HEK293 (cell line): ENCODE results near the gene KANSL1L.

ENCODE experiments used
- CTCF ChIA-PET: fragments of 350-600 bp; formaldehyde crosslinking; extraction: SDS; loops from one replicate; lab custom pipeline; 2021; ENCODE audit warnings: antibody characterized with exemption; lab: Yijun Ruan, JAX
- POLR2A ChIA-PET: fragments of 300-600 bp; formaldehyde crosslinking; extraction: SDS; loops from one replicate; lab custom pipeline; 2020; ENCODE audit warnings: antibody characterized with exemption, inconsistent platforms; lab: Yijun Ruan, JAX
- H3K27ac ChIP-seq: fragments of 200-500 bp; sonication (Bioruptor generic); 2 replicates; pipeline ENCODE4 v1.5.1; 2014; ENCODE audit warnings: low read depth, low read length, control low read depth, inconsistent platforms; ENCODE audit errors: extremely low read depth
- H3K36me3 ChIP-seq, 2 experiments: fragments of 200-500 bp in 1 of 2; sonication (Bioruptor generic) in 1 of 2; 1 replicate in 1 of 2; 2 replicates in 1 of 2; pipeline ENCODE4 v1.5.1; 2014 to 2017; ENCODE audit warnings: inconsistent platforms in 2 of 2, low read length in 2 of 2; ENCODE audit not compliant: control insufficient read depth in 2 of 2, insufficient read depth in 1 of 2
- H3K4me1 ChIP-seq: fragments of 200-500 bp; sonication (Bioruptor generic); 2 replicates; pipeline ENCODE4 v1.5.1; 2014; ENCODE audit warnings: mild to moderate bottlenecking, low read length, inconsistent platforms; ENCODE audit not compliant: control insufficient read depth, insufficient read depth
- H3K4me3 ChIP-seq: 2 replicates; pipeline ENCODE4 v1.5.1; 2011; ENCODE audit warnings: low read depth, mild to moderate bottlenecking, control low read depth, low read length, moderate library complexity
- H3K9me3 ChIP-seq: fragments of 200-500 bp; sonication (Bioruptor generic); 2 replicates; pipeline ENCODE4 v1.5.1; 2014; ENCODE audit warnings: low read depth, low read length, inconsistent platforms; ENCODE audit not compliant: control insufficient read depth, insufficient read depth
- BCL11B ChIP-seq: fragments of 450-650 bp; formaldehyde crosslinking; IDR thresholded peaks from 2 replicates; pipeline ENCODE4 v1.5.1; 2016; ENCODE audit warnings: low read depth, missing biosample characterization, missing genetic modification characterization
- FEZF1 ChIP-seq: fragments of 450-650 bp; formaldehyde crosslinking; IDR thresholded peaks from 2 replicates; pipeline ENCODE4 v1.5.1; 2016; ENCODE audit warnings: missing biosample characterization, missing genetic modification characterization
- IKZF3 ChIP-seq: fragments of 450-650 bp; IDR thresholded peaks from 2 replicates; pipeline ENCODE4 v1.5.0; 2018; ENCODE audit warnings: missing biosample characterization, mild to moderate bottlenecking, missing genetic modification characterization, moderate library complexity
- MEIS1 ChIP-seq: sonication (generic); formaldehyde crosslinking; IDR thresholded peaks from 2 replicates; pipeline ENCODE4 v1.8.1; 2022; ENCODE audit warnings: missing genetic modification reagents, mild to moderate bottlenecking, borderline replicate concordance
- SP3 ChIP-seq: fragments of 450-650 bp; formaldehyde crosslinking; IDR thresholded peaks from 2 replicates; pipeline ENCODE4 v1.5.1; 2016; ENCODE audit warnings: missing biosample characterization, missing genetic modification characterization
- TCF7L2 ChIP-seq: IDR thresholded peaks from 2 replicates; pipeline ENCODE4 v1.6.1; 2011; ENCODE audit warnings: low read depth, mild to moderate bottlenecking, inconsistent platforms, low read length, moderate library complexity, borderline replicate concordance
- ZBTB17 ChIP-seq: fragments of 450-650 bp; formaldehyde crosslinking; IDR thresholded peaks from 2 replicates; pipeline ENCODE4 v1.5.1; 2016; ENCODE audit warnings: missing biosample characterization, missing genetic modification characterization
- ZBTB20 ChIP-seq: fragments of 450-650 bp; formaldehyde crosslinking; IDR thresholded peaks from 2 replicates; pipeline ENCODE4 v1.5.1; 2016; ENCODE audit warnings: missing biosample characterization, missing genetic modification characterization
- ZNF280D ChIP-seq: fragments of 450-650 bp; formaldehyde crosslinking; IDR thresholded peaks from 2 replicates; pipeline ENCODE4 v1.5.1; 2016; ENCODE audit warnings: missing biosample characterization, missing genetic modification characterization
- ZNF335 ChIP-seq: fragments of 450-650 bp; formaldehyde crosslinking; conservative IDR thresholded peaks from 2 replicates; pipeline ENCODE4 v1.5.1; 2016; ENCODE audit warnings: missing biosample characterization, missing genetic modification characterization
- ZNF341 ChIP-seq: fragments of 450-650 bp; formaldehyde crosslinking; IDR thresholded peaks from 2 replicates; pipeline ENCODE4; 2016; ENCODE audit warnings: low read depth, missing biosample characterization, missing genetic modification characterization
- ZNF366 ChIP-seq: fragments of 450-650 bp; formaldehyde crosslinking; conservative IDR thresholded peaks from 2 replicates; pipeline ENCODE4 v1.5.1; 2016; ENCODE audit warnings: missing biosample characterization, missing genetic modification characterization
- ZNF501 ChIP-seq: fragments of 450-650 bp; formaldehyde crosslinking; IDR thresholded peaks from 2 replicates; pipeline ENCODE4 v1.5.1; 2016; ENCODE audit warnings: missing biosample characterization, missing genetic modification characterization
- ZNF549 ChIP-seq: fragments of 450-650 bp; IDR thresholded peaks from 2 replicates; pipeline ENCODE4 v1.5.1; 2018; ENCODE audit warnings: missing biosample characterization, missing genetic modification characterization, mild to moderate bottlenecking, inconsistent platforms, moderate library complexity
- ZNF561 ChIP-seq: fragments of 450-650 bp; IDR thresholded peaks from 2 replicates; pipeline ENCODE4 v1.5.1; 2018; ENCODE audit warnings: missing biosample characterization, missing genetic modification characterization, borderline replicate concordance
- ZNF600 ChIP-seq: fragments of 450-650 bp; formaldehyde crosslinking; IDR thresholded peaks from 2 replicates; pipeline ENCODE4 v1.5.1; 2016; ENCODE audit warnings: missing biosample characterization, missing genetic modification characterization
- ZNF747 ChIP-seq: fragments of 450-650 bp; formaldehyde crosslinking; IDR thresholded peaks from 2 replicates; pipeline ENCODE4 v1.5.1; 2016; ENCODE audit warnings: missing biosample characterization, missing genetic modification characterization
- ZNF76 ChIP-seq: fragments of 450-650 bp; formaldehyde crosslinking; IDR thresholded peaks from 2 replicates; pipeline ENCODE4; 2016; ENCODE audit warnings: low read depth, missing biosample characterization, missing genetic modification characterization, borderline replicate concordance
- TF ChIP-seq, protein P1 (sequence below): fragments of 450-650 bp; formaldehyde crosslinking; IDR thresholded peaks from 2 replicates; pipeline ENCODE4 v1.5.1; 2016; ENCODE audit warnings: missing biosample characterization, missing genetic modification characterization
- TF ChIP-seq, protein P2 (sequence below): fragments of 450-650 bp; formaldehyde crosslinking; IDR thresholded peaks from 2 replicates; pipeline ENCODE4 v1.5.1; 2016; ENCODE audit warnings: missing biosample characterization, missing genetic modification characterization
- TF ChIP-seq, protein P3 (sequence below): fragments of 450-650 bp; formaldehyde crosslinking; IDR thresholded peaks from 2 replicates; pipeline ENCODE4 v1.5.1; 2016; ENCODE audit warnings: missing biosample characterization, missing genetic modification characterization
- TF ChIP-seq, protein P4 (sequence below): fragments of 450-650 bp; formaldehyde crosslinking; IDR thresholded peaks from 2 replicates; pipeline ENCODE4 v1.5.1; 2017; ENCODE audit warnings: missing biosample characterization, mild to moderate bottlenecking, missing genetic modification characterization, moderate library complexity

The KANSL1L gene

DNA sequence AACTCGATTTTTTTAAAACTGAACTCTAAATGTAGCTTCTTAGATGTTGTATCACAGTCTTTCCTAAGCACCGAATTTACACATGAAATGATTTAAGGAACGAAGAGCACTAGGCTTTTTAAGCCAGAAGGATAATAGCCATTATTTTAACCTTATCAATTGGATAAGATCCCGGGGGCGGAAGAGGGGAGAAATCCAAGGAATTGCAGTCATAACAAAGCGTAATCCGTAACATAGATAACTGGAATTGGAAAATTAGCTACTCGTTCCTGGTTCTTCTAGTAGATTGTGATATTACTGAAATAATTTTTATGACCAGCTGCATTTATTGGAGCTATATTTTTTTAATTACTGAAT lies 988 bp upstream of the KANSL1L start:
- H3K4me3 ChIP-seq = peak overlapping the region; percentile 51
- POLR2A ChIA-PET = no interaction called here
- CTCF ChIA-PET = no interaction called here
- peaks cover 12% of the 10 kb centered on the region; the same call in 1 of the 2 replicates for H3K4me1 ChIP-seq
- H3K9me3 ChIP-seq = no peaks in the 10 kb centered on the region
- no peak for TF ChIP-seq MEIS1 (CRISPR knock-in tag)
- TF ChIP-seq ZBTB17 = no peak
- TF ChIP-seq FEZF1 (tag by site-specific recombination) = peak; percentile 9; the same call in 1 of the 2 replicates
- peak; percentile 45; the same call in 1 of the 2 replicates for TF ChIP-seq IKZF3
- no peaks in the 10 kb centered on the region for H3K36me3 ChIP-seq
- H3K27ac ChIP-seq = peak overlapping the region; percentile 72; the same call in 1 of the 2 replicates

DNA sequence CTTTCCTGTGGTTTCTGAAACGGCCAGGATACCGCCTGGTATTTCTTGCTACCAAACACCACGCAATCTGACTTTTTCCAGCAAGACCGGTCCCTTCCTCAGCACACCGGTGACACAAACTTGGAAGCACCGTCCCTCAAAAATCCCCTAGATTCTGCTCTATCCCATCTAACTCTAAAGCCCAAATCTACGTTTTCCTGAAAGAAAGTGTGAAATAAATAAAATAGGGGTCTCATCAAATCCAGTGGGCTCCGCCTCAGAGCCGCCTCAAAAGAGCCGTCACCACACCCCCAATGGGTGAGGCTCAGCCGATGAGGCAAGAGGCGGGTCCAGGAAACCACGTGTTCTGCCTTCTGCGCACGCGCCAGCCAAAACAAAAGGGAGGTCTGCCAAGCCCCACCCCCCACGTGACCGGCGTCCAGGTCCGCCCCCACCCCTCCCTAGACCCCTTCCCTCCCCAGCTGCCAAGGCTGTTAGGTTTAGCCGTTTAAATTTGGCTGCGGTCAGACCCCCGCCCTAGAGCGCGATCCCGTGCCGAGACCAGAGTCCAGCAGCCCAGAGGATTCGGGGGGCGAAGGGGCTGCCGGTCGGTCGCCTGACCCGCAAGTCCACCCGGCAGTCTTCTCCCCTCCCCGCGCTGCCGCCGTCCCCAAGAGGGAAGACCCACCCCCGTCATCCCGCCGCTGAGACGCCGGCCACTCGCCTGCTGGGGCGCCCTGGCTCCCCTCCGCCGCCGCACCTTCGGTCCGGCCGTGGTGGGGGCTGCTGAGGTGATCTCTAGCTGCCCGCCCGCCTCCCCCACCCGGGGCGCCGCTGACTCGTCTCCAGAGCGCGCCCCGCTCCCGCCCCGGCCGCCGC lies 534 bp downstream of the KANSL1L start:
- peak overlapping the region; percentile 89 for H3K4me3 ChIP-seq
- no peaks in the 10 kb centered on the region for H3K9me3 ChIP-seq
- peak overlapping the region; percentile 96 for H3K27ac ChIP-seq
- H3K36me3 ChIP-seq = no peaks in the 10 kb centered on the region
- ChIA-PET POLR2A (interaction anchor here (0.6 to 1.0 kb wide), 2 partner anchors 9 to 12 kb away, joined by 3 read pairs; no protein-coding TSS in a partner anchor), CTCF (no interaction called here)
- peaks cover 21% of the 10 kb centered on the region; the same call in 1 of the 2 replicates for H3K4me1 ChIP-seq
- TF ChIP-seq ZNF76 (tag by site-specific recombination) (peak; percentile 39; the same call in 1 of the 2 replicates), ZNF501 (tag by site-specific recombination) (0 out of 2 replicates have a peak, but pooled peaks have one; percentile 19), TCF7L2 (peak; percentile 34; the same call in 1 of the 2 replicates), IKZF3 (peak; percentile 75), ZNF747 (no peak), SP3 (peak; percentile 60), ZBTB20 (peak; percentile 62; the same call in 1 of the 2 replicates), ZNF280D (tag by site-specific recombination) (no peak), ZNF366 (tag by site-specific recombination) (0 out of 2 replicates have a peak, but pooled peaks have one; percentile 72), ZNF561 (tag by site-specific recombination) (0 out of 2 replicates have a peak, but pooled peaks have one; percentile 16), ZNF341 (peak; percentile 94), BCL11B (tag by site-specific recombination) (peak; percentile 83), ZNF549 (tag by site-specific recombination) (no peak), ZNF600 (peak; percentile 72), ZNF335 (tag by site-specific recombination) (peak; percentile 92)
- TF ChIP-seq, protein P1, sequence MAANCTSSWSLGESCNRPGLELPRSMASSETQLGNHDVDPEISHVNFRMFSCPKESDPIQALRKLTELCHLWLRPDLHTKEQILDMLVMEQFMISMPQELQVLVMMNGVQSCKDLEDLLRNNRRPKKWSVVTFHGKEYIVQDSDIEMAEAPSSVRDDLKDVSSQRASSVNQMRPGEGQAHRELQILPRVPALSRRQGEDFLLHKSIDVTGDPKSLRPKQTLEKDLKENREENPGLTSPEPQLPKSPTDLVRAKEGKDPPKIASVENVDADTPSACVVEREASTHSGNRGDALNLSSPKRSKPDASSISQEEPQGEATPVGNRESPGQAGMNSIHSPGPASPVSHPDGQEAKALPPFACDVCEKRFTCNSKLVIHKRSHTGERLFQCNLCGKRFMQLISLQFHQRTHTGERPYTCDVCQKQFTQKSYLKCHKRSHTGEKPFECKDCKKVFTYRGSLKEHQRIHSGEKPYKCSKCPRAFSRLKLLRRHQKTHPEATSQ (tag by site-specific recombination) = no peak
- TF ChIP-seq, protein P2, sequence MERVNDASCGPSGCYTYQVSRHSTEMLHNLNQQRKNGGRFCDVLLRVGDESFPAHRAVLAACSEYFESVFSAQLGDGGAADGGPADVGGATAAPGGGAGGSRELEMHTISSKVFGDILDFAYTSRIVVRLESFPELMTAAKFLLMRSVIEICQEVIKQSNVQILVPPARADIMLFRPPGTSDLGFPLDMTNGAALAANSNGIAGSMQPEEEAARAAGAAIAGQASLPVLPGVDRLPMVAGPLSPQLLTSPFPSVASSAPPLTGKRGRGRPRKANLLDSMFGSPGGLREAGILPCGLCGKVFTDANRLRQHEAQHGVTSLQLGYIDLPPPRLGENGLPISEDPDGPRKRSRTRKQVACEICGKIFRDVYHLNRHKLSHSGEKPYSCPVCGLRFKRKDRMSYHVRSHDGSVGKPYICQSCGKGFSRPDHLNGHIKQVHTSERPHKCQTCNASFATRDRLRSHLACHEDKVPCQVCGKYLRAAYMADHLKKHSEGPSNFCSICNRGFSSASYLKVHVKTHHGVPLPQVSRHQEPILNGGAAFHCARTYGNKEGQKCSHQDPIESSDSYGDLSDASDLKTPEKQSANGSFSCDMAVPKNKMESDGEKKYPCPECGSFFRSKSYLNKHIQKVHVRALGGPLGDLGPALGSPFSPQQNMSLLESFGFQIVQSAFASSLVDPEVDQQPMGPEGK (tag by site-specific recombination) = peak; percentile 92
- TF ChIP-seq, protein P3, sequence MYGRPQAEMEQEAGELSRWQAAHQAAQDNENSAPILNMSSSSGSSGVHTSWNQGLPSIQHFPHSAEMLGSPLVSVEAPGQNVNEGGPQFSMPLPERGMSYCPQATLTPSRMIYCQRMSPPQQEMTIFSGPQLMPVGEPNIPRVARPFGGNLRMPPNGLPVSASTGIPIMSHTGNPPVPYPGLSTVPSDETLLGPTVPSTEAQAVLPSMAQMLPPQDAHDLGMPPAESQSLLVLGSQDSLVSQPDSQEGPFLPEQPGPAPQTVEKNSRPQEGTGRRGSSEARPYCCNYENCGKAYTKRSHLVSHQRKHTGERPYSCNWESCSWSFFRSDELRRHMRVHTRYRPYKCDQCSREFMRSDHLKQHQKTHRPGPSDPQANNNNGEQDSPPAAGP = no peak
- TF ChIP-seq, protein P4, sequence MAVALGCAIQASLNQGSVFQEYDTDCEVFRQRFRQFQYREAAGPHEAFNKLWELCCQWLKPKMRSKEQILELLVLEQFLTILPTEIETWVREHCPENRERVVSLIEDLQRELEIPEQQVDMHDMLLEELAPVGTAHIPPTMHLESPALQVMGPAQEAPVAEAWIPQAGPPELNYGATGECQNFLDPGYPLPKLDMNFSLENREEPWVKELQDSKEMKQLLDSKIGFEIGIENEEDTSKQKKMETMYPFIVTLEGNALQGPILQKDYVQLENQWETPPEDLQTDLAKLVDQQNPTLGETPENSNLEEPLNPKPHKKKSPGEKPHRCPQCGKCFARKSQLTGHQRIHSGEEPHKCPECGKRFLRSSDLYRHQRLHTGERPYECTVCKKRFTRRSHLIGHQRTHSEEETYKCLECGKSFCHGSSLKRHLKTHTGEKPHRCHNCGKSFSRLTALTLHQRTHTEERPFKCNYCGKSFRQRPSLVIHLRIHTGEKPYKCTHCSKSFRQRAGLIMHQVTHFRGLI (tag by site-specific recombination) = no peak
